GM12872 (cell line): ENCODE data around the gene AGPAT3.

ENCODE experiments used
- TF ChIP-seq, protein P1 (sequence below): IDR thresholded peaks from 3 replicates; pipeline ENCODE4 v1.5.1; 2011; ENCODE audit warnings: low read depth, mild to moderate bottlenecking, low read length, moderate library complexity; ENCODE audit not compliant: insufficient read depth

The AGPAT3 gene

DNA sequence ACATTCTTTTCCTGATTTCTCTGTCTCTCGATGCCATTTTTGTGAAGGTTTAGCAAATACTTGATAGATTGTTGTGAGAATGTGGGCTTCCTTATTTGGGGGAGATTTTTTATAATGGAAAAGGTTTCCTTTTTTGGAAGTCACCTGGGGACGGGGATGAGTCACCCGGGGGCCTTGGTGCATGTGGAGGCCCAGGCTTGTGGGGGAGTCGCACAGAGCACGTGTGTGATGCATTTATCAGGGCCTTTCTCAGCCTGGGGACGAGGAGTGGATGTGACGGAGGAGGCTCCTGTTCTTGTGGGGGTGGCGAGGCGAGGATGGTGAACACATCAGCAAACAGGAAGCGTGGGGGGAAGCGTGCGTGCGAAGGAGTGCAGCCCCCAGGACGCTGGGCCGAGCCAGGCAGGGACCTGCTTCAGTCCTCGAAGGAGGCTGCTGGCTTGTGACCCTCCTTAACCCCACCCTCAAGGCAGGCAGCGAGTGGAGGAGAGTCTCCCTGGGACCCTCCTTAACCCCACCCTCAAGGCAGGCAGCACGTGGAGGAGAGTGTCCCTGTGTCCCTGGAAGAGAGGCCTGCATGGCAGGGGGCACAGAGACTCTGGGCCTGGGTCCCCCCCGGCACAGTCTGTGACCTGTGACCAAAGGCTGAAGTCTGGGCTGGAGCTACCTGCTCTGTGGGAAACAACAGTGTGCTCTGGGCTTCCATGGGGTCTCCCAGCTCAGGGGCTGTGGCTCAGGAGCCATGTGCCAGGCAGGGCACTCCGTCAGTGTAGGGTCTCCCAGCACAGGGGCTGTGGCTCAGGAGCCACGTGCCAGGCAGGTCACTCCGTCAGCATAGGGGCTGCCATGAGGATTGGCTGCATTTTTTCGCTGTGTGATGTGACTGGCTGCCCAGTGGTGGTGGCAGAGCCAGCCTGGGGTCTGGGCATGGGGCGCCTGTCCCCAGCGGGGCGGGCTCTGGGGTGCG lies 57.2 kb downstream of the AGPAT3 start:
- TF ChIP-seq, protein P1, sequence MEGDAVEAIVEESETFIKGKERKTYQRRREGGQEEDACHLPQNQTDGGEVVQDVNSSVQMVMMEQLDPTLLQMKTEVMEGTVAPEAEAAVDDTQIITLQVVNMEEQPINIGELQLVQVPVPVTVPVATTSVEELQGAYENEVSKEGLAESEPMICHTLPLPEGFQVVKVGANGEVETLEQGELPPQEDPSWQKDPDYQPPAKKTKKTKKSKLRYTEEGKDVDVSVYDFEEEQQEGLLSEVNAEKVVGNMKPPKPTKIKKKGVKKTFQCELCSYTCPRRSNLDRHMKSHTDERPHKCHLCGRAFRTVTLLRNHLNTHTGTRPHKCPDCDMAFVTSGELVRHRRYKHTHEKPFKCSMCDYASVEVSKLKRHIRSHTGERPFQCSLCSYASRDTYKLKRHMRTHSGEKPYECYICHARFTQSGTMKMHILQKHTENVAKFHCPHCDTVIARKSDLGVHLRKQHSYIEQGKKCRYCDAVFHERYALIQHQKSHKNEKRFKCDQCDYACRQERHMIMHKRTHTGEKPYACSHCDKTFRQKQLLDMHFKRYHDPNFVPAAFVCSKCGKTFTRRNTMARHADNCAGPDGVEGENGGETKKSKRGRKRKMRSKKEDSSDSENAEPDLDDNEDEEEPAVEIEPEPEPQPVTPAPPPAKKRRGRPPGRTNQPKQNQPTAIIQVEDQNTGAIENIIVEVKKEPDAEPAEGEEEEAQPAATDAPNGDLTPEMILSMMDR = no peak

DNA sequence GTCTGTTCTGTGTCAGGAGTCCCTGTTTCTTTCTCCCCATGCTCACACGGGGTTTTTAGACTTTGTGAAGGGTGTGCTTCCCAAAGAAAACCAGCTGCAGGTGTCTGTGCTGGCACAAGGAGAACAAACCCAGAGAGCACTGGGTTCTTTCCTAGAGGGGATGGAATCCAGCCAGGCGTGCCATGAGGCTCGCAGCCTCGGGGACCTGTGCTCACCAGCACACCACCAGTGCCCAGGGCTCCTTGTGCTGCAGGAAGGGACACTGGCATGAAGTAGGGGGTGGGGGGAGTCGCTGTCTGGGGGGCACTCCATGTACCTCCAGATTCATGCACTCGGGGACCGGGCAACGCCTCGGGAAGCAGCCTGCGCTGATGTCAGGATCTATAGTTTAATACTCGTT lies 57.9 kb downstream of the AGPAT3 start:
- TF ChIP-seq, protein P1 = no peak

DNA sequence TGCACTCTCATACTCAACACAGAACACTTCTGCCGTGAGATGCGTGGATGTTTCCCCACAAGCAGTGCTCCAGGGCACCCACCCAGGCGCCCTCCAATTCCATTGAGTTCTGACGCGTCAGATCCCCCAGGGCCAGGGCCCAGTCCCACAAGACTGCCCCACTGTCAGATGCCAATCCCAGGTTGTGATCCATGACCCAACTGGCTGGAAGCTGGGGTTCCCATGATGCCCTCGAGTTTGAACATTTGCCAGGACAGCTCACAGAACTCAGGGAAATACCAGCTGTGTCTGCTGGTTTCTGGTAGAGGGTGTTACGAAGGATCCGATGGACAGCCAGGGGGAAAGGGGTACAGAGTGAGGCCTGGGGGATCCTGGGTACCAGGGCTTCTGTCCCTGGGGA lies 58.4 kb downstream of the AGPAT3 start:
- TF ChIP-seq, protein P1 = no peak

DNA sequence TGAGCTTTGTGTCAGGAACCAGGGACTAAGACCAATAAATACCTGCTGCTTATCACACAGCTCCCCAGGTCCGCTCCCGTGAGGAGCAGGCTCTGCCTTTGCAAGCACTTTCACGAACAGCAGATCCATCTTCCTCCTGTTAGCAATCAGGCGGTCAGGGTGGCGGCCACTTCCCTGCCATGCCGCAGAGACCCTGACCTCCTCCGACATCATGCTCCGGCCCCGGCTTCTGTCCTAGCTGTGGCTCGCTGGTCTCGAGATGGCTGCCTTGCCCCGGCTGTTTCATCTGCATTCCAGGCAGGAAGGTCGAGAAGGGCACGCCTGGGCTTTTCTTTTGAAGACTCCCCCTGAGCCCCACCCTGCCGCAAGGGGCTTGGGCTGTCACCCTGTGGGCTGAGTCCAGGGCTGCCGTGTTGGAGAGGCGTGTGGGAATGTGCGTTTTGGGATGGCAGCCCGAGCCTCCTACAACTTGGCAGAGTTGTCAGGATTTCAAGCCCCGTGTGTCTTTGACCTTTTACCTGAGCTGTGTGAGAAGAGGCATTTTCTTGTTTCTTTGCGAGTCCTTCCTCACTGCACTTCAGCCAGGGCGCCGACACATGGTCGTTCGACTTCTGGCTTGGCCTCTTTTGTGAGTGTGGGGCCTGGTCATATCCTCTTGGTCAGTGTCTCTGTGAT lies 59.5 kb downstream of the AGPAT3 start:
- TF ChIP-seq, protein P1 = no peak

DNA sequence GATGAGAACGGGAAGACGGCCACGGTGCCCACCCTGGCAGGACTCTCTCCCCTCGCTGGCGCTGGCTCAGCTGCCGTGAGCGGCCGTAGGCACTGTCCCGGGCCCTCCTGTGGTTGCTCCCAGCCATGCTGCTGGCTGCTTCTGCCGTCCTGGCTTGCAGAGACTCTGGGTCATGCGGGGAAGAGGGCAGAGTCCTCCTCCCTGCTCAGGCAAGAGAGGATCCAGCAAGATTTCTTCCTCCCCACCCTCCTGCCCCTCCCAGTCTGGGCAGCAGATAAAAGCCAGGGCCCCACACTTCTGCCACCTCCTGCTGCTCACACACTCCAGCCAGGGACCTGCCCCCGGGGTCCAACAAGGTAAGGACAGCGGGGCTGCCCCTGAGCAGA lies 60.1 kb downstream of the AGPAT3 start:
- TF ChIP-seq, protein P1 = no peak

DNA sequence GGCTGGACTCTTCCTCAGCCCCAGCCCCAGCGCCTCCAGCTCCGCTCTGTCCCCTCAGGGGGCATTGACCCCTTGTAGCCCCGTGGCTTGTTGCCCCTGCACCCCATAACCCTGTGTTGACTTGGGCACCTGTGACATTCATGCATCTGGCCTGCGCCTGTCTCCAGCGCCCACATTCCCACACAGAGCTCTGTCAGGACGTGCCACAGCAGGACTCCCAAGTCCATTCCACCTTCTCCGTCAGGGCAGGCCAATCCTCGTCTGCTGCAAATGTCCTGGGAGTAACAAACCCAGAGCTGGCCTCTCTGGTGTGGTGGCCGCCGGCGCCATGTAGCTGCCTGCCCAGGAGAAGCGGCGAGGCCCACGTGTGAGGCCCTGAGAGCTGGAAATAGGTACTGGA lies 60.6 kb downstream of the AGPAT3 start:
- TF ChIP-seq, protein P1 = no peak

DNA sequence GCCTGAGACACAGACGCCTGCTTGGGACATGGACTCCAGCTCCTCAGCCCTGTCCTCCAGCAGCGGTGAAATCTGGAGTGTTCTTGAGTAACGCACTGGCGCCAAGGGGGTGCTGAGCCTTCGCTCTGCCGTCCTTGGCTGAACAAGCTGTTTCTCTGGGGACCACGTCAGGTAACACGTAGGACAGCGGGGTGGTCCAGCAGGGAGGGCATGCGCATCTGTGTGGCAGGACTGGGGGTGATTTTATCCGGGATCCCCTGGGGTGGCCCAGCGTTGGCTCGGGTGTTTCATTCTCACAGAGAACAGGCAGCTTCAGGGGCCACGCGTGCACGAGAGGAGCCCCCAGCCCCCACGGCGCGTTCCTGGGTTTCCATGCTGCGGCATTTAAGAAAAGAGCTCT lies 61.2 kb downstream of the AGPAT3 start:
- TF ChIP-seq, protein P1 = no peak
